RWPE1 (cell line): ENCODE data around the gene HS3ST6.
"Not testable (repeated sequence)": the region's sequence is repeated elsewhere in the genome, so short reads cannot be mapped to it uniquely, and the experiment has no call there.

ENCODE experiments used
- CTCF ChIA-PET: fragments of 350-600 bp; sonication (Branson Sonifier 250); formaldehyde crosslinking; extraction: SDS; loops from one replicate; lab custom pipeline; 2021; lab: Yijun Ruan, JAX
- POLR2A ChIA-PET: fragments of 400-600 bp; formaldehyde crosslinking; extraction: SDS; loops from one replicate; lab custom pipeline; 2020; ENCODE audit warnings: antibody characterized with exemption; ENCODE audit not compliant: low non-redundant PET; lab: Yijun Ruan, JAX
- DNase-seq: peaks from one replicate; pipeline ENCODE4 v3.0.0; 2012; ENCODE audit warnings: low spot score
- H3K27ac ChIP-seq: fragments of 450-650 bp; 2 replicates; pipeline ENCODE4 v1.5.1; 2017
- TF ChIP-seq, protein P1 (sequence below): fragments of 450-650 bp; conservative IDR thresholded peaks from 2 replicates; pipeline ENCODE4 v1.5.1; 2017; ENCODE audit warnings: low read depth, mild to moderate bottlenecking

The HS3ST6 gene

DNA sequence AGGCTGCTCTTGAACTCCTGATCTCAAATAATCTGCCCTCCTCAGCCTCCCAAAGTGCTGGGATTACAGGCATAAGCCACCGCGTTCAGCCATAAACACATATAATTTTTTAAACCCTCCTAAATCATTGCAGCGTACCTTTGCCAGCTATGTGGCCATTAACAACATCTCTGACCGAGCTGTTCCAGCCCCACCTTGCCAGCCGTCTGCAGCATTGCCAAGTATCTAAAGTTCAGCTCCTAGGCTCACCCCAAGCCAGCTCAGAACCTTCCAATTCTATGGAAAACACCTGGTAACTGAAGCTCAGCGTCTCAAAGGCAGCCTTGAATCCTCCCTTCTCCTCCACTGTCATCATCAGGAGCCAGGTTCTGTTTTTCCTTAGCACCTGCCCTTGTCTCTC is 41.1 kb downstream of the HS3ST6 start:
- TF ChIP-seq, protein P1, sequence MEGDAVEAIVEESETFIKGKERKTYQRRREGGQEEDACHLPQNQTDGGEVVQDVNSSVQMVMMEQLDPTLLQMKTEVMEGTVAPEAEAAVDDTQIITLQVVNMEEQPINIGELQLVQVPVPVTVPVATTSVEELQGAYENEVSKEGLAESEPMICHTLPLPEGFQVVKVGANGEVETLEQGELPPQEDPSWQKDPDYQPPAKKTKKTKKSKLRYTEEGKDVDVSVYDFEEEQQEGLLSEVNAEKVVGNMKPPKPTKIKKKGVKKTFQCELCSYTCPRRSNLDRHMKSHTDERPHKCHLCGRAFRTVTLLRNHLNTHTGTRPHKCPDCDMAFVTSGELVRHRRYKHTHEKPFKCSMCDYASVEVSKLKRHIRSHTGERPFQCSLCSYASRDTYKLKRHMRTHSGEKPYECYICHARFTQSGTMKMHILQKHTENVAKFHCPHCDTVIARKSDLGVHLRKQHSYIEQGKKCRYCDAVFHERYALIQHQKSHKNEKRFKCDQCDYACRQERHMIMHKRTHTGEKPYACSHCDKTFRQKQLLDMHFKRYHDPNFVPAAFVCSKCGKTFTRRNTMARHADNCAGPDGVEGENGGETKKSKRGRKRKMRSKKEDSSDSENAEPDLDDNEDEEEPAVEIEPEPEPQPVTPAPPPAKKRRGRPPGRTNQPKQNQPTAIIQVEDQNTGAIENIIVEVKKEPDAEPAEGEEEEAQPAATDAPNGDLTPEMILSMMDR = no peak
- no peak overlapping the region for H3K27ac ChIP-seq
- CTCF ChIA-PET = no interaction called here
- POLR2A ChIA-PET = interaction anchor here (0.6 kb wide), 1 partner anchor 57 kb away, joined by 4 read pairs; no protein-coding TSS in a partner anchor
- DNase-seq = no peak

DNA sequence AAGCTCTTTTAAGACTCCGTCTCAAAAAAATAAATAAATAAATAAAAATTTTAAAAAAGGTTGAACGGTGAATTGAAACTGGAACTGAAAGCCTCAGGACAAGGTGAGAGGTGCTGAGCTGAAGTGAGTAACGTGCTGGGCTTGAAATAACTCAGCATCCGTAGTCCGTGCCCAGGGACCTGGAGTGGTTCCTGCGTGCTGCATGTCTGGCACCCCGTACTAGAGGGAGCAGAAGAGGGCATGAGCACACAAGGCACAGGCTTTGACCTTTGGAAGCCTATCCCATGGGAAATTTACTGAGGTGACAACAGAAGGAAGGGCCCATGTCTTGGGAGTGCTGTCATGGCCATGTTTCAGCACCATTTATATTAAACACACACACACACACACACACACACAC is 41.7 kb downstream of the HS3ST6 start:
- ChIA-PET CTCF (interaction anchor here (0.6 kb wide), 1 partner anchor 26 kb away, joined by 3 read pairs; no protein-coding TSS in a partner anchor), POLR2A (no interaction called here)
- H3K27ac ChIP-seq = no peak overlapping the region
- DNase-seq = no peak
- TF ChIP-seq, protein P1 = no peak

DNA sequence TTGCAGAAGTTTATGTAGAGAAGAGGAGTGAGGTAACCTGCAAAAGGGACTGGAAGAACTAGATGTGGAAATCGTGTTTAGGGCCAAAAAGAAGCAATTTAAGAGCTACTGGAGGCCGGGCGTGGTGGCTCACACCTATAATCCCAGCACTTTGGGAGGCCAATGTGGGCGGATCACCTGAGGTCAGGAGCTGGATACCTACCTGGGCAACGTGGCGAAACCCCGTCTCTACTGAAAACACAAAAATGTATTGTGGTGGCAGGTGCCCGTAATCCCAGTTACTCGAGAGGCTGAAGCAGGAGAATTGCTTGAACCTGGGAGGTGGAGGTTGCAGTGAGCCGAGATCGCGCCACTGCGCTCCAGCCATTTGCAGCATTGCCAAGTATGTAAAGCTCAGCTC is 42.1 kb downstream of the HS3ST6 start:
- H3K27ac ChIP-seq, POLR2A ChIA-PET, DNase-seq: not testable (repeated sequence)
- CTCF ChIA-PET = interaction anchor here (0.6 kb wide), 1 partner anchor 27 kb away, joined by 3 read pairs; no protein-coding TSS in a partner anchor

DNA sequence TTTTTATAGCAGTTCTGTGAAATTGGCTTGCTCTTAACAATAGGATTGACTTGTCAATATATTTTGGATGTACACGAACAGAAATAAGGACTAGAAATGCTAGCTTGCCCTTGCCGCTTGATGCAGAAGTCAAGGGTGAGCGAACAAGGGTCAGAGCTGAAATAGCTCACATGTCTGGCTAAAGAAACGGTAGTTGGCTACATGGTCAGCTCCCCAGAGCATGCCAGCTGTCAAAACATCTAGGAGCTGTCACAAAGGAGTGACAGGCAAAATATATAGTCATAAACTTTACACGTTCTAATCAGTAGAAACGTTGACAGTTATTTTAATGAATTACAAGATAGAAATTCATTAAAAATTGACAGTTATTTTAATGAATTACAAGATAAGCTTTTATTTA is 43.4 kb downstream of the HS3ST6 start:
- no peak for DNase-seq
- ChIA-PET POLR2A (interaction anchor here (0.6 kb wide), 1 partner anchor 51 kb away, joined by 4 read pairs; no protein-coding TSS in a partner anchor), CTCF (interaction anchor here (0.5 to 0.8 kb wide), 2 partner anchors 11 to 514 kb away, joined by 3 read pairs; no protein-coding TSS in a partner anchor)
- TF ChIP-seq, protein P1 = no peak
- H3K27ac ChIP-seq = no peak overlapping the region

DNA sequence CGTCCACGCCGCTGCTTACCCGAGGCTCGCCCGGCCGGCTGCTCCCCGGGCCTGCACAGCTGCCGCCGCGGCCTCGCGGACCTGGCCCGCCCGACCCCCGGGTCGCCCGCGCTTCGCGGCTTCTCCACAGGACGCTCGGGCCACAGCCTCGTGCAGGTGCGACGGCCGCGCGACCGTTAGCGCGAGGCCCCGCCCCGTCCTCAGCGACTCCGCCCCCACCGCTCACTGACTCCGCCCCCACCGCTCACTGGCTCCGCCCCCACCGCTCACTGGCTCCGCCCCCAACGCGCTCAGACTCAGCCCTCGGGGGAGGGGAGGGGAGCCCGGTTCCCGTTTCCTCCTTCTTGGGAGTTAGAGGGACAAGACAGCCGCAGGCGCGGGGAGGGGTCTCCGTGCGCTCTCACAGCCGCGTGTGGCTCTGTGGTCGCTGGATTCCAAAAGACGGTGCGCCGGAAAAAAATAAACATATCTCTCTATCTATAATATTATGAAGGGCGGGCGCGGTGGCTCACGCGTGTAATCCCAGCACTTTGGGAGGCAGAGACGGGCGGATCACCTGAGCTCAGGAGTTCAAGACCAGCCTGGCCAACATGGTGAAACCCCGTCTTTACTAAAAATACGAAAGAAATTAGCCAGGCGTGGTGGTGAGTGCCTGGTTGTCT is 46.1 kb downstream of the HS3ST6 start, which contains the start of gene MEIOB:
Gene MEIOB, minus strand, starts transcription at position 191 of the 662 bp plus-strand sequence. CDS start 3,989 bp downstream, outside the sequence.
- POLR2A ChIA-PET = no interaction called here
- DNase-seq = peak; percentile 52
- CTCF ChIA-PET = interaction anchor here (0.6 to 0.7 kb wide), 2 partner anchors 122 to 361 kb away, joined by 3 to 4 read pairs; no protein-coding TSS in a partner anchor
- H3K27ac ChIP-seq = peak within 1 kb of the TSS; percentile 56
- TF ChIP-seq, protein P1 = no peak

DNA sequence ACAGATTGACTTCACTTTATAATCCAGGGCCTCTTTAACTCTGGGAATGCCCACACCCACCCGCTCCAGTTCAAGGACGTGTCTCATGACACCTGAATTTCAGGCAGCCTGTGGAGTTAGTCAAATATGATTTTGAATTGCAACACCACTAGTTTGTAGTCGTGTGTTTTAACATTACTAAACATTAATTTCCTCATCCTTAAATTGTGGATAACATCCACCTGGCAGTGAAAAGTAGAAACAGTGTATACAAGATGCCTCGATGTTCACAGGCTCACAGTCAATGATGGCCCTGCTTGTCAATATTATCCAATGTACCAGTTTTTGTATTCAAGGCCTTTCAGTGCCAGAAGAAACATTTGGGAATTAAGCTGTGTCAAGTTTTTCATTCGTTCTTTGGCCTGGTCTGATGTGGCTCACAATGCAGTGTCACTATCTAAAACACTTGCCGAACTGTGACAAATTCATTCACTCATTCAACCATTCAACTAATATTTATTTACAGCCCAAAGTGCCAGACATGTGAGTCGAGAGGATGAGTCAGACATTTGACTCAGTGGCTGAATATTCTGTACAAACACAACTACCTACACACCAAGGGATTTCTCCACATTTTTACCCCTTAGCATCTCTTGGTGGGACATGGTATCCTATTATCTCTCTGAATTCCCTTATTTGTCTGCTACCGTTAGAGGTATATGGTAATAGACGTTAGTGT is 47.7 kb downstream of the HS3ST6 start:
- CTCF ChIA-PET = interaction anchor here (0.5 to 1.4 kb wide), 4 partner anchors 25 to 59 kb away, joined by 3 to 6 read pairs (median 4); no protein-coding TSS in a partner anchor
- DNase-seq = peak; percentile 50
- POLR2A ChIA-PET = interaction anchor here (0.6 kb wide), 1 partner anchor 43 kb away, joined by 4 read pairs; no protein-coding TSS in a partner anchor
- peak overlapping the region; percentile 56; the same call in 1 of the 2 replicates for H3K27ac ChIP-seq
- TF ChIP-seq, protein P1 = no peak
